Activated naive CD4-positive, alpha-beta T cell treated with anti-CD3 and anti-CD28 coated beads, Interleukin-2, amount 50 U/mL, for 24 hours (primary cell): Measurements from ENCODE around the gene VAMP2.

Experiments
- H3K27ac Mint-ChIP-seq: one replicate; pipeline ENCODE4 v1.8.0; 2021; ENCODE audit warnings: mild to moderate bottlenecking, mixed read lengths
- H3K27me3 Mint-ChIP-seq: one replicate; pipeline ENCODE4 v1.8.0; 2021; ENCODE audit warnings: mixed read lengths
- H3K36me3 Mint-ChIP-seq: one replicate; pipeline ENCODE4 v1.8.0; 2021; ENCODE audit warnings: mixed read lengths
- H3K4me1 Mint-ChIP-seq: one replicate; pipeline ENCODE4 v1.8.0; 2021; ENCODE audit warnings: mixed read lengths
- H3K4me3 Mint-ChIP-seq: one replicate; pipeline ENCODE4 v1.8.0; 2021; ENCODE audit warnings: mild to moderate bottlenecking, mixed read lengths
- H3K9me3 Mint-ChIP-seq: one replicate; pipeline ENCODE4 v1.8.0; 2021; ENCODE audit warnings: mixed read lengths

VAMP2 gene

GRCh38 chr17:8117980-8118768, 44.6 kb downstream of the VAMP2 start, which contains the start of gene ALOXE3:
ALOXE3 (minus strand) TSS chr17:8118514; CDS start chr17:8117990, 524 bp downstream.
- no peaks in the 10 kb centered on the region for H3K9me3 Mint-ChIP-seq
- peaks cover 2% of the 10 kb centered on the region for H3K36me3 Mint-ChIP-seq
- H3K4me1 Mint-ChIP-seq: peaks cover 43% of the 10 kb centered on the region
- peak within 1 kb of the TSS; percentile 100 for H3K27ac Mint-ChIP-seq
- peaks cover 23% of the 10 kb centered on the region for H3K27me3 Mint-ChIP-seq
- H3K4me3 Mint-ChIP-seq: peak within 1 kb of the TSS; percentile 96

GRCh38 chr17:8117367-8117979, 45.3 kb downstream of the VAMP2 start:
- H3K27me3 Mint-ChIP-seq: peaks cover 22% of the 10 kb centered on the region
- peaks cover 2% of the 10 kb centered on the region for H3K36me3 Mint-ChIP-seq
- peak overlapping the region; percentile 35 for H3K27ac Mint-ChIP-seq
- no peaks in the 10 kb centered on the region for H3K9me3 Mint-ChIP-seq
- peaks cover 38% of the 10 kb centered on the region for H3K4me1 Mint-ChIP-seq
- peak overlapping the region; percentile 96 for H3K4me3 Mint-ChIP-seq

- Mint-ChIP-seq H3K36me3 (peaks cover 2% of the 10 kb centered on the region), H3K27me3 (peaks cover 22% of the 10 kb centered on the region), H3K4me1 (peaks cover 36% of the 10 kb centered on the region), H3K9me3 (no peaks in the 10 kb centered on the region), H3K4me3 (peak overlapping the region; percentile 16), H3K27ac (no peak overlapping the region)
These were observed 46.0 kb downstream of the VAMP2 start for GRCh38 chr17:8116776-8117175.

- peak overlapping the region; percentile 44 for H3K4me3 Mint-ChIP-seq
- H3K27ac Mint-ChIP-seq: no peak overlapping the region
These were observed 51.8 kb downstream of the VAMP2 start for GRCh38 chr17:8110907-8111306.

GRCh38 chr17:8110456-8110804, 52.3 kb downstream of the VAMP2 start:
- Mint-ChIP-seq H3K27ac (no peak overlapping the region), H3K4me1 (peaks cover 9% of the 10 kb centered on the region)

More at GRCh38 chr17:8110907-8111306, 51.8 kb downstream of the VAMP2 start:
- no peaks in the 10 kb centered on the region for H3K9me3 Mint-ChIP-seq
- peaks cover 14% of the 10 kb centered on the region for H3K27me3 Mint-ChIP-seq
- H3K4me1 Mint-ChIP-seq: peaks cover 9% of the 10 kb centered on the region
- H3K36me3 Mint-ChIP-seq: no peaks in the 10 kb centered on the region

GRCh38 chr17:8109661-8110455, 52.9 kb downstream of the VAMP2 start:
- Mint-ChIP-seq H3K4me1 (peaks cover 9% of the 10 kb centered on the region), H3K9me3 (no peaks in the 10 kb centered on the region), H3K27ac (peak overlapping the region; percentile 46), H3K27me3 (peaks cover 5% of the 10 kb centered on the region), H3K4me3 (peak overlapping the region; percentile 61), H3K36me3 (no peaks in the 10 kb centered on the region)

More at GRCh38 chr17:8110456-8110804, 52.3 kb downstream of the VAMP2 start:
- H3K36me3 Mint-ChIP-seq: no peaks in the 10 kb centered on the region
- H3K27me3 Mint-ChIP-seq: peaks cover 10% of the 10 kb centered on the region
- H3K4me3 Mint-ChIP-seq: peak overlapping the region; percentile 44
- no peaks in the 10 kb centered on the region for H3K9me3 Mint-ChIP-seq
